ENCODE results near the gene SDK1. TPM values are rescaled to one million over a fixed set of nuclear protein-coding genes. Genes with fewer than 3 reads are reported as not detected.

The SDK1 gene
- total RNA-seq, 4 donors from 2014 or later = 7.5 to 35.0 (median 10.2) TPM

- TF ChIP-seq CTCF (IDR thresholded peaks at IDR 0.05; ENCODE audit: low read depth) = no peak
Measured at GRCh38 chr7:4070214-4070613, 769.2 kb downstream of the SDK1 start.

GRCh38 chr7:4071370-4072058 lies 770.5 kb downstream of the SDK1 start:
- TF ChIP-seq CTCF (IDR thresholded peaks at IDR 0.05; ENCODE audit: low read depth) = no peak

- no peak for TF ChIP-seq CTCF (IDR thresholded peaks at IDR 0.05; ENCODE audit: low read depth)
Measured at GRCh38 chr7:4072161-4072925, 771.3 kb downstream of the SDK1 start.

GRCh38 chr7:4073052-4073451 lies 772.0 kb downstream of the SDK1 start:
- TF ChIP-seq CTCF (IDR thresholded peaks at IDR 0.05; ENCODE audit: low read depth) = no peak

GRCh38 chr7:4073750-4074149 lies 772.7 kb downstream of the SDK1 start:
- no peak for TF ChIP-seq CTCF (IDR thresholded peaks at IDR 0.05; ENCODE audit: low read depth)

- no peak for TF ChIP-seq CTCF (IDR thresholded peaks at IDR 0.05; ENCODE audit: low read depth)
Measured at GRCh38 chr7:4074407-4074806, 773.4 kb downstream of the SDK1 start.

GRCh38 chr7:4074994-4075393 lies 773.9 kb downstream of the SDK1 start:
- no peak for TF ChIP-seq CTCF (IDR thresholded peaks at IDR 0.05; ENCODE audit: low read depth)
